GM12891 (cell line): ENCODE data around the gene MED12L.

Source experiments
- POLR2A ChIP-seq: IDR thresholded peaks from 2 replicates; pipeline ENCODE4 v1.6.1; 2011; ENCODE audit warnings: low read depth, low read length, control low read depth
- POLR2AphosphoS5 ChIP-seq: IDR thresholded peaks from 2 replicates; pipeline ENCODE4 v1.6.1; 2011; ENCODE audit warnings: low read depth, low read length, control low read depth
- POU2F2 ChIP-seq: IDR thresholded peaks from 2 replicates; pipeline ENCODE4 v1.6.1; 2011; ENCODE audit warnings: low read depth, mild to moderate bottlenecking, control low read depth, low read length, moderate library complexity
- TAF1 ChIP-seq: IDR thresholded peaks from 2 replicates; pipeline ENCODE4 v1.6.1; 2011; ENCODE audit warnings: low read depth, low read length, control low read depth

DNA sequence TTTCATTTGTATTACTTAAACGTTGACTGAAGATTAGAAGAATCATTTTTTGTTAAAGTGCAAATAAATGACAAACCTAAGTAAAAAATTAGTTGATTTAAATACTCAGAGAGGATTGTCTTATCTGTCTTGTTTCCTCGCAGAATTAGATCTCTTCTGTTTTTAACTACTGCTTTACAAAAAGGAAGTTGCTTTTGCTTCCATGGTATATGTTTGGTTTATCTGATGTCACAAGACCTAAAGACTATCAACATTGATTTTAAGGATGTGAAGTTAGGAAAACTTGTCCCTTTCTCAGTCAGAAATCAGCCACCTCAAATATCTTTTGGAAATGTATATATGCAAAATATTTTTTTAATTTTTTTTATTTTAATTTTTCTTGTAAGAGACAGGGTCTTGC lies 88.9 kb downstream of the MED12L start:
- TF ChIP-seq TAF1 (no peak), POLR2A (no peak), POLR2AphosphoS5 (no peak), POU2F2 (no peak)
